Lower leg skin (tissue), 4 donors: ENCODE measurements around the gene CENPO. TPM values are rescaled to one million over a fixed set of nuclear protein-coding genes. Genes with fewer than 3 reads are reported as not detected.

Experiments
- DNase-seq, 2 donors: peaks; one replicate each; pipeline ENCODE4 v3.0.0-alpha.2; 2019; ENCODE audit warnings: low spot score in 2 of 2
- H3K4me3 ChIP-seq: fragments of 200-600 bp; sonication (generic); 2 replicates; pipeline ENCODE4 v1.5.1; 2017; ENCODE audit warnings: mild to moderate bottlenecking, low read depth; ENCODE audit not compliant: poor library complexity, severe bottlenecking
- CTCF ChIP-seq, 3 donors: fragments of 450-650 bp; IDR thresholded peaks; one replicate each; pipeline ENCODE4 v1.5.1; 2016; ENCODE audit warnings: antibody characterized with exemption in 3 of 3, mild to moderate bottlenecking in 3 of 3, moderate library complexity in 2 of 3
- POLR2A ChIP-seq, 2 donors: fragments of 450-650 bp; IDR thresholded peaks; one replicate each; pipeline ENCODE4 v1.6.1; 2016 to 2017; ENCODE audit warnings: antibody characterized with exemption in 2 of 2, mild to moderate bottlenecking in 1 of 2, moderate library complexity in 1 of 2
- WGBS, 2 donors: methylation state at CpG; one replicate each; pipeline ENCODE4 v1.1.5; 2018; 5-methylcytosine and 5-hydroxymethylcytosine counted together
- intact Hi-C: fragments of 100-400 bp; cut with DNase I; formaldehyde crosslinking; loops from one replicate; pipeline ENCODE4 v1.15.0; 2023; ENCODE audit warnings: low total_unique reads
- total RNA-seq, 4 donors: library from RNA; depleted of rRNA; stranded (reverse); fragments of >200 nt; gene quantifications; one replicate each; pipeline ENCODE4 v1.1.0, GENCODE V29; 2016

The CENPO gene
- total RNA-seq, 4 donors from 2014 or later, result 2.0 to 5.3 (median 2.4) TPM

DNA sequence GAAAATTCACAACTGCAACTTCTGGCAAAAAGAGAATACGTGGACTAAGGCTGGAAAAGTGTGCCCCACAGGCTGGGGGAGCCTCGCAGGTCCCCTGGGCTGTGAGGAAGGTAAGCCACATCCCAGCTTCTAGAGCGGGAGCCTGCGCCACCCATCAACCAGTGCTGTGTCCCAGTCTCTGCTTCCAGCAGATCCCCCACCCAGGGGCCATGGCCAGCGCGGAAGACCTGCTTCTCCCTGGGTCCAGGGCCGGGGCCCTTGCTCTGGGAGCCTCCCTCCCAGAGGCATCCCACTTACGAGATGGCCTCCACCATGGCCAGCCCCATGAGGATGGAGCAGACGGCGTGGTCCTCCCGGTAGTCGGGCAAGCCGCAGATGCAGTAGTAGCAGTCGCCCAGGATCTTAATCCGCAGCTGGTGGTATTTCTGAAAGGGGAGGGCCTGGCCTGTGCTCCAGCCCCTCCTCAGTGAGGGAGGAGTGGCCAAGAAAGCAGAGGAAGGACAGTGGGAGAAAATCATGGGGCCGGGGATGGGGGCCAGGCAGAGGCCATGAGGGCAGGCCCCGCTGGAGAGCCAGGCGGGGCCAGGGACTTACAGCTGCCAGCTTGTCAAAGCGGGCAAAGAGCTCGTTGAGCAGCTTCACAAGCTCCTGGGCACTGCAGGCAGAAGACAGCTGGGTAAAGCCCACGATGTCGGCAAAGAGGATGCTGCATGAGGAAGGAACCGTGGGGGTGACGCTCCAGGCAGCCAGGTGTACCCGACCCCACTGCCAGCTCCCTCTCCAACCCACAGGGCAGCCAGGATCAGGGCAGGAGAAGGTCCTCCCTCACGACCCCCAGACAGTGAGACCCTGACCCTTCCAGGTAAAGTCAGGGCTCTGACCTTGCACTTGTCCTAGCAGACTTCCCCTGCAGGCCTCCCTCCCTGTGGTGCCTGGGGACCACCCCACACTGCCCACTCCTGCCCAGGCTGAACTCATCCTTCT, 48.0 kb downstream of the CENPO start:
- H3K4me3 ChIP-seq, result no peak overlapping the region
- TF ChIP-seq POLR2A (IDR thresholded peaks at IDR 0.05) (no peak), CTCF (IDR thresholded peaks at IDR 0.05) (no peak)
- intact Hi-C loops, result no loop called here
- DNase-seq, result no peak
- WGBS, 2 donors, result 91 to 93% methylated on average over 26 of the region's 26 CpGs

DNA sequence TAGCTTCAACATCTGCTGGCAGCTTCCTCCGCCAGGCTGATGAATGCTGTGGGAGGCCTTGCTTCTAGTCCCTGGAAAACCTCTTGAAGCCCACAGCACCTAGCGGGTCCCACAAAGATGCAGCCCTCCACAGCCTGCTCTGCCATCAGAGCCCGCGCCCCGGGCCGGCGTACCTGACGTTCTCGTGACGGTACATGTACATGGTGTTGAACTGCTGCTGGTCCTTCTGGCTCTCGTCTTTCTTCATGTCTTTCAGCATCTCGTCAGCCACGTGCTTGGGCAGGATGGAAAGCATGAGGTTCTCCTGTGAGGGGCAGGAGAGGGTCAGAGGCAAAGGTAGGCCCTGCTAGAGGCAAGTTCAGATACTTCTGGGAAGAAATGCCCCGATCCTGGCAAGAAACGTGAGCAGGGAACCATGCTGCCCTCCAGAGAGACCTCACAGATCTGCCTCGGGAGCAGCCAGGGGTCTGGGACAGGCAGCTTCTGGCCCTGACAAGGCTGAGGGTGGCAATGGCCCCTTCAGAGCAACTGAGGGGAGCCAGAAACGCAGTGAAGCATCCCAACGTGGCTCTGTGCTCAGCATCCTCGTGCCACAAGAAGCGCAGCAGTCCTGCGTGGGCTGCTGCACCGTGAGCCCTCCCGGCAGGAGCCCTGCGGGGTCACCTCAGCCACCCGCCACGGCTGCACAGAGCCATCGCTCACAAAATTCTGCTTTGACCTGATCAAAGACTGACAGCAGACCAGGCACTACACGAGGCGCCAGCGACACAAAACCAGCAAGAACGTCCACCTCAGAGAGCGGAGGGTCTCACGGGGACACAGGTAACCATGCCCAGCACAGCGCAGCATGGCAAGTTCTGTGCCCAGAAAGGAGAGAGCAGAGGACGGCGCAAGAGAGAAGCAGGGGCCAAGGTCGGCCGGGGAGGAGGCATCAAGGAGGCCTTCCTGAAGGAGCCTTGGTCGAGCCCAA, 49.1 kb downstream of the CENPO start:
- intact Hi-C loops, result no loop called here
- H3K4me3 ChIP-seq, result no peak overlapping the region
- DNase-seq, result no peak
- TF ChIP-seq CTCF (IDR thresholded peaks at IDR 0.05), result no peak
- TF ChIP-seq POLR2A (IDR thresholded peaks at IDR 0.05), result no peak
- WGBS, 2 donors, result 95 to 98% methylated on average over 37 to 39 of the region's 39 CpGs

- TF ChIP-seq CTCF (IDR thresholded peaks at IDR 0.05), result no peak
- no peak for TF ChIP-seq POLR2A (IDR thresholded peaks at IDR 0.05)
- DNase-seq, result no peak
- WGBS, 2 donors, result 93 to 95% methylated on average over 12 of the region's 12 CpGs
- intact Hi-C loops, result no loop called here
- no peak overlapping the region for H3K4me3 ChIP-seq
Measured at GRCh38 chr2:24843330-24843860, 50.2 kb downstream of the CENPO start.

DNA sequence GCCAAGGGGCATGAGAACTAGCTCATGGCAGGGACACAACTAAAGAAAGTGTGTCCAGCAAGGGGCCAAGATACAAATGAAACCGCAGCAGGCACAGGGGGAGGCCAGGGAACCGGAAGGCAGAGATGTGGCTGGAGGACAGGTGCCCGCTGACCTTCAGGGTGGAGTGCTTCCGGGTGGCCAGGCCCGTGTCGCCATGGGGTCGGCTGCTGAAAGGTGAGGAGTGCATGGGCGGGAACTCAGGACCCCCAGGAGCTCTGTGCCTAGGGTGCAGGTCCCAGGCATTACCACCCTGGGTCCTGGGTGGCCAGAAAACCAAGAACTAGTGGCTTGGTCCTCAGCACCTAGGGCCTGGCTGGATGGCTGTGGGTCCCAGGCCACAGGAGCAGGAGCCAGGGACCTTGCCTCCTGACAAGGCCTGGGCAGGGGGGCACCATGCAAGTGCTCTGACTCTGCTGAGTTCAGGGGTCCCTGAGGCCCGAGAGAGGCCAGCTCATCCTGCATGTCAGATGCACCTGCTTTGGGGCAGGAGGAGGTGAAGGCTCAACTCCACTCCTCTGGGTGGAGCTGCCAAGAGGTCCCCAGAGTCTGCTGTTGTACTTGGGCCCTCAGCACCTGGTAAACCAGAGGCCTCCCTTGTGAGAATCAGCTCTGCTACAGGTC, 50.9 kb downstream of the CENPO start:
- intact Hi-C loops, result no loop called here
- no peak overlapping the region for H3K4me3 ChIP-seq
- WGBS, 2 donors, result 90 to 97% methylated on average over 9 of the region's 9 CpGs
- DNase-seq, result no peak
- TF ChIP-seq CTCF (IDR thresholded peaks at IDR 0.05) (no peak), POLR2A (IDR thresholded peaks at IDR 0.05) (no peak)

- no peak overlapping the region for H3K4me3 ChIP-seq
- no peak for DNase-seq
- intact Hi-C loops, result no loop called here
- TF ChIP-seq CTCF (IDR thresholded peaks at IDR 0.05), result no peak
- no peak for TF ChIP-seq POLR2A (IDR thresholded peaks at IDR 0.05)
- 92 to 94% methylated on average over 5 of the region's 5 CpGs for WGBS, 2 donors
Measured at GRCh38 chr2:24845691-24846090, 52.5 kb downstream of the CENPO start.
